ENCODE measurements around the gene DNAI1. TPM values are rescaled to one million over a fixed set of nuclear protein-coding genes. Genes with fewer than 3 reads are reported as not detected.
"Not testable (repeated sequence)": the region's sequence is repeated elsewhere in the genome, so short reads cannot be mapped to it uniquely, and the experiment has no call there.

DNAI1 gene
- total and polyA plus RNA-seq, 12 donors, result 0.09 to 0.28 (median 0.18) TPM; not detected in 9

- H3K36me3 ChIP-seq, result no peaks in the 10 kb centered on the region
- peaks cover 0 to 8% (median 0%) of the 10 kb centered on the region in 7 donors for H3K27me3 ChIP-seq
- WGBS, 2 donors, result 21 to 23% methylated on average over 1 of the region's 1 CpG
- no peaks in the 10 kb centered on the region for H3K9me3 ChIP-seq
- H3K4me3 ChIP-seq, result no peak overlapping the region
- ATAC-seq (no peak), DNase-seq (no peak)
- intact Hi-C loops (cut with DNase I), result no loop called here
- peaks cover 0 to 21% (median 0%) of the 10 kb centered on the region in 9 donors for H3K4me1 ChIP-seq
- H3K27ac ChIP-seq, result no peak overlapping the region
- no peak for TF ChIP-seq CTCF (IDR thresholded peaks at IDR 0.05)
Measured at GRCh38 chr9:34465468-34465867, 6.9 kb downstream of the DNAI1 start.

- H3K36me3 ChIP-seq, result no peaks in the 10 kb centered on the region
- DNase-seq (no peak), ATAC-seq (no peak)
- intact Hi-C loops (cut with DNase I), result no loop called here
- no peak overlapping the region for H3K4me3 ChIP-seq
- no peaks in the 10 kb centered on the region for H3K27me3 ChIP-seq
- 39 to 54% methylated on average over 3 of the region's 3 CpGs for WGBS, 2 donors
- H3K27ac ChIP-seq, result no peak overlapping the region
- TF ChIP-seq CTCF (IDR thresholded peaks at IDR 0.05), result no peak
- H3K4me1 ChIP-seq, result peaks cover 0 to 5% (median 0%) of the 10 kb centered on the region in 9 donors
- no peaks in the 10 kb centered on the region for H3K9me3 ChIP-seq
Measured at GRCh38 chr9:34475097-34475496, 16.5 kb downstream of the DNAI1 start.

GRCh38 chr9:34477541-34477940 is 18.9 kb downstream of the DNAI1 start:
- no peaks in the 10 kb centered on the region for H3K27me3 ChIP-seq
- DNase-seq (no peak), ATAC-seq (no peak)
- intact Hi-C loops (cut with DNase I), result no loop called here
- TF ChIP-seq CTCF (IDR thresholded peaks at IDR 0.05), result no peak
- H3K4me1 ChIP-seq, result no peaks in the 10 kb centered on the region
- no peaks in the 10 kb centered on the region for H3K9me3 ChIP-seq
- H3K36me3 ChIP-seq, result no peaks in the 10 kb centered on the region
- WGBS, 2 donors, result 71 to 77% methylated on average over 1 of the region's 1 CpG
- no peak overlapping the region for H3K4me3 ChIP-seq
- H3K27ac ChIP-seq, result no peak overlapping the region

DNA sequence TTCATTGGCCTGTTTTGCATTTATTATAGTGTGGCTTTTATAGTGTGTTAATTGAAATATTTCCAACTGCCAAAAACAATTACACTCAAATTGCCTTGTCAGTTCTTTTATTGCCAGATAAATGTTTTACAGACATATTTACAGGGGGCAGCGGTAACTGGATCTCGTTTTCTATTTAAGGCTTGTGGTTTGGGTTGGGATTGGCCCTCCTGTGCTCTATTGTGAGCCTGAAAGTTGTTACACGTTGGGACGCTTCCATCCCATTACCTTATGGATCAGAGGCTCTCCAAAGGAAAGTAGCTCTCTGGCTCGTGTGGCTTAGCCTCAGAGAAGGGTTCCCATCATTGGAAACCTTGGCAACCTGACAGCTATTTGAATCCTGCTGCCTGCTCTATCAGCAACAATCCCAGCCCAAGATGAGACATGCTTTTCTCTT is 20.8 kb downstream of the DNAI1 start:
- intact Hi-C loops (cut with DNase I), result no loop called here
- Histone ChIP-seq H3K4me1 (no peaks in the 10 kb centered on the region), H3K36me3 (no peaks in the 10 kb centered on the region), H3K27me3 (no peaks in the 10 kb centered on the region), H3K9me3 (no peaks in the 10 kb centered on the region), H3K27ac (no peak overlapping the region), H3K4me3 (no peak overlapping the region)
- no peak for TF ChIP-seq CTCF (IDR thresholded peaks at IDR 0.05)
- 64 to 70% methylated on average over 5 of the region's 5 CpGs for WGBS, 2 donors
- DNase-seq (no peak), ATAC-seq (no peak)

DNA sequence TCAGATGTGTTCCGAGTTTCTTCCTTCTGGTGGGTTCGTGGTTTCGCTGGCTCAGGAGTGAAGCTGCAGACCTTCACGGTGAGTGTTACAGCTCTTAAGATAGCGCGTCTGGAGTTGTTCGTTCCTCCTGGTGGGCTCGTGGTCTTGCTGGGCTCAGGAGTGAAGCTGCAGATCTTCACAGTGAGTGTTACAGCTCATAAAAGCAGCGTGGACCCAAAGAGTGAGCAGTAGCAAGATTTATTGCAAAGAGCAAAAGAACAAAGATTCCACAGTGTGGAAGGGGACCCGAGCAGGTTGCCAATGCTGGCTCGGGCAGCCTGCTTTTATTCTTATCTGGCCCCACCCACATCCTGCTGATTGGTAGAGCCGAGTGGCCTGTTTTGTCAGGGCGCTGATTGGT is 23.0 kb downstream of the DNAI1 start:
- ATAC-seq; H3K9me3 ChIP-seq; H3K27ac ChIP-seq; H3K4me3 ChIP-seq; H3K4me1 ChIP-seq; H3K27me3 ChIP-seq; intact Hi-C loops (cut with DNase I); H3K36me3 ChIP-seq; DNase-seq: not testable (repeated sequence)
- WGBS, 2 donors, result 77 to 78% methylated on average over 13 of the region's 13 CpGs

GRCh38 chr9:34482746-34483145 is 24.1 kb downstream of the DNAI1 start:
- ATAC-seq; intact Hi-C loops (cut with DNase I); H3K27me3 ChIP-seq; H3K4me3 ChIP-seq; H3K9me3 ChIP-seq; H3K27ac ChIP-seq; H3K36me3 ChIP-seq; DNase-seq; H3K4me1 ChIP-seq: not testable (repeated sequence)
- 94 to 96% methylated on average over 19 to 24 of the region's 27 CpGs for WGBS, 2 donors

Measured in heart right ventricle (tissue), 16 donors.